Natural killer cell (primary cell): ENCODE measurements around the gene PJVK. TPM values are rescaled to one million over a fixed set of nuclear protein-coding genes. Genes with fewer than 3 reads are reported as not detected.
A peak's percentile ranks its signal among the peaks of the same experiment; 100 is the strongest.

Experiments used
- ATAC-seq, 3 donors: fragments of 150-1000 bp in 2 of 3; fragments of 200-7000 bp in 1 of 3; cut with Tn5 transposase; 1 replicate in 1 of 3; 2 replicates in 2 of 3; pipeline ENCODE4 v1.10.0; 2021; ENCODE audit warnings: mild to moderate bottlenecking in 2 of 3, moderate library complexity in 2 of 3
- DNase-seq, 2 donors: peaks; one replicate each; pipeline versions ENCODE4 v3.0.0 to v3.0.0-alpha.2; 2013 to 2021; ENCODE audit warnings: mixed read lengths in 1 of 2
- H3K27ac ChIP-seq: one replicate; pipeline ENCODE4 v1.5.1; 2013; ENCODE audit warnings: mild to moderate bottlenecking, low read length
- H3K27me3 ChIP-seq: one replicate; pipeline ENCODE4 v1.6.1; 2013; ENCODE audit warnings: low read length; ENCODE audit not compliant: control insufficient read depth, insufficient read depth
- H3K36me3 ChIP-seq: one replicate; pipeline ENCODE4 v1.6.1; 2013; ENCODE audit warnings: low read length; ENCODE audit not compliant: control insufficient read depth, insufficient read depth
- H3K4me1 ChIP-seq: one replicate; pipeline ENCODE4 v1.6.1; 2013; ENCODE audit warnings: low read length; ENCODE audit not compliant: control insufficient read depth, insufficient read depth
- H3K4me3 ChIP-seq: one replicate; pipeline ENCODE4 v1.5.1; 2013; ENCODE audit warnings: low read length
- H3K9me3 ChIP-seq: one replicate; pipeline ENCODE4 v1.6.1; 2013; ENCODE audit warnings: low read length; ENCODE audit not compliant: control insufficient read depth, insufficient read depth
- H3K27ac Mint-ChIP-seq, 2 donors: one replicate each; pipeline ENCODE4 v1.8.0; 2022; ENCODE audit warnings: mild to moderate bottlenecking in 2 of 2, mixed read lengths in 2 of 2, moderate library complexity in 1 of 2
- H3K27me3 Mint-ChIP-seq, 2 donors: one replicate each; pipeline ENCODE4 v1.8.0; 2022; ENCODE audit warnings: low read depth in 2 of 2, mixed read lengths in 2 of 2
- H3K36me3 Mint-ChIP-seq: one replicate; pipeline ENCODE4 v1.8.0; 2022; ENCODE audit warnings: mixed read lengths
- H3K4me1 Mint-ChIP-seq, 2 donors: one replicate each; pipeline ENCODE4 v1.8.0; 2022; ENCODE audit warnings: mixed read lengths in 2 of 2
- H3K4me3 Mint-ChIP-seq: one replicate; pipeline ENCODE4 v1.8.0; 2022; ENCODE audit warnings: mild to moderate bottlenecking, moderate library complexity, mixed read lengths
- H3K9me3 Mint-ChIP-seq, 2 donors: one replicate each; pipeline ENCODE4 v1.8.0; 2022; ENCODE audit warnings: mixed read lengths in 2 of 2
- CTCF ChIP-seq: fragments of 200-600 bp; IDR thresholded peaks from one replicate; pipeline ENCODE4 v1.8.0; 2022; ENCODE audit warnings: antibody characterized with exemption
- WGBS: methylation state at CpG from one replicate; pipeline ENCODE4 v1.1.7; 2013; ENCODE audit warnings: missing lambda C conversion rate; ENCODE audit not compliant: insufficient coverage; 5-methylcytosine and 5-hydroxymethylcytosine counted together
- intact Hi-C: fragments of 100-400 bp; cut with micrococcal nuclease; formaldehyde crosslinking; loops from one replicate; pipeline ENCODE4 v1.14.2; 2022
- total RNA-seq, 4 donors: library from RNA; stranded (reverse); fragments of 120-200 nt in 1 of 4; gene quantifications; one replicate each; pipeline versions ENCODE4 v1.2.3 to v1.2.4, GENCODE V29; 2013 to 2022

PJVK gene
- total RNA-seq, 3 donors from 2014 or later (not counting 1 experiment from before 2014, with no cell fraction given), result 1.3 to 2.7 (median 2.5) TPM

- H3K4me1 Mint-ChIP-seq, result peaks cover 34 to 37% of the 10 kb centered on the region in 2 donors
- H3K27ac ChIP-seq, result peak overlapping the region; percentile 83
- intact Hi-C loops, result no loop called here
Observed at GRCh38 chr2:178450524-178450773, 729 bp upstream of the PJVK start.

GRCh38 chr2:178452334-178452733, 1.2 kb downstream of the PJVK start:
- Histone ChIP-seq H3K27ac (no peak overlapping the region), H3K36me3 (peaks cover 5% of the 10 kb centered on the region), H3K27me3 (no peaks in the 10 kb centered on the region), H3K9me3 (no peaks in the 10 kb centered on the region), H3K4me3 (no peak overlapping the region), H3K4me1 (peaks cover 13% of the 10 kb centered on the region)
- no CpG with 5 or more reads among the region's 2 CpGs for WGBS
- H3K36me3 Mint-ChIP-seq, result no peaks in the 10 kb centered on the region
- H3K4me3 Mint-ChIP-seq, result peak overlapping the region; percentile 57
- TF ChIP-seq CTCF, result no peak
- intact Hi-C loops, result no loop called here
- ATAC-seq, result no peak
- no peak overlapping the region for H3K27ac Mint-ChIP-seq
- H3K9me3 Mint-ChIP-seq, result no peaks in the 10 kb centered on the region
- DNase-seq, result no peak
- H3K27me3 Mint-ChIP-seq, result peaks cover 5 to 15% of the 10 kb centered on the region in 2 donors
- H3K4me1 Mint-ChIP-seq, result peaks cover 34 to 37% of the 10 kb centered on the region in 2 donors

More at GRCh38 chr2:178450524-178450773, 729 bp upstream of the PJVK start:
- ATAC-seq, result peak in 1 of 3 donors; percentile 15
- 0% methylated on average over 25 of the region's 25 CpGs for WGBS
- Histone ChIP-seq H3K27me3 (no peaks in the 10 kb centered on the region), H3K36me3 (peaks cover 16% of the 10 kb centered on the region), H3K4me1 (peaks cover 13% of the 10 kb centered on the region), H3K4me3 (peak overlapping the region; percentile 94), H3K9me3 (no peaks in the 10 kb centered on the region)
- DNase-seq, result no peak
- no peak for TF ChIP-seq CTCF
- H3K27me3 Mint-ChIP-seq, result peaks cover 5 to 9% of the 10 kb centered on the region in 2 donors
- H3K27ac Mint-ChIP-seq, result peak overlapping the region; percentile 17 to 92
- no peaks in the 10 kb centered on the region for H3K9me3 Mint-ChIP-seq
- H3K36me3 Mint-ChIP-seq, result no peaks in the 10 kb centered on the region
- peak overlapping the region; percentile 88 for H3K4me3 Mint-ChIP-seq

GRCh38 chr2:178452870-178453269, 1.7 kb downstream of the PJVK start:
- 92% methylated on average over 4 of the region's 5 CpGs for WGBS
- Mint-ChIP-seq H3K9me3 (no peaks in the 10 kb centered on the region), H3K27ac (no peak overlapping the region), H3K4me1 (peaks cover 32 to 35% of the 10 kb centered on the region in 2 donors), H3K36me3 (no peaks in the 10 kb centered on the region), H3K27me3 (peaks cover 5 to 15% of the 10 kb centered on the region in 2 donors), H3K4me3 (no peak overlapping the region)
- no peak for ATAC-seq
- intact Hi-C loops, result no loop called here
- no peaks in the 10 kb centered on the region for H3K9me3 ChIP-seq
- H3K4me1 ChIP-seq, result peaks cover 13% of the 10 kb centered on the region
- DNase-seq, result peak in 1 of 2 donors; percentile 14
- H3K36me3 ChIP-seq, result peaks cover 2% of the 10 kb centered on the region
- H3K27ac ChIP-seq, result no peak overlapping the region
- H3K4me3 ChIP-seq, result no peak overlapping the region
- no peak for TF ChIP-seq CTCF
- H3K27me3 ChIP-seq, result no peaks in the 10 kb centered on the region

GRCh38 chr2:178455947-178456346, 4.8 kb downstream of the PJVK start:
- ATAC-seq (no peak), DNase-seq (no peak)
- H3K9me3 ChIP-seq, result no peaks in the 10 kb centered on the region
- H3K27me3 ChIP-seq, result no peaks in the 10 kb centered on the region
- intact Hi-C loops, result no loop called here
- H3K36me3 ChIP-seq, result no peaks in the 10 kb centered on the region
- H3K27me3 Mint-ChIP-seq, result peaks cover 5 to 15% of the 10 kb centered on the region in 2 donors
- H3K27ac ChIP-seq, result no peak overlapping the region
- no peak overlapping the region for H3K4me3 ChIP-seq
- H3K9me3 Mint-ChIP-seq, result no peaks in the 10 kb centered on the region
- H3K36me3 Mint-ChIP-seq, result no peaks in the 10 kb centered on the region
- H3K4me1 ChIP-seq, result peaks cover 8% of the 10 kb centered on the region
- WGBS, result 96% methylated on average over 5 of the region's 5 CpGs
- no peak for TF ChIP-seq CTCF
- no peak overlapping the region for H3K27ac Mint-ChIP-seq
- no peak overlapping the region for H3K4me3 Mint-ChIP-seq
- peaks cover 8 to 10% of the 10 kb centered on the region in 2 donors for H3K4me1 Mint-ChIP-seq
